Stimulated activated naive CD8-positive, alpha-beta T cell treated with anti-CD3 and anti-CD28 coated beads, Interleukin-15, amount 100 ng/mL, for 72 hours (primary cell): ENCODE measurements around the gene STX12.
"Not testable (repeated sequence)": the region's sequence is repeated elsewhere in the genome, so short reads cannot be mapped to it uniquely, and the experiment has no call there.

Experiments used
- ATAC-seq: fragments of 150-1000 bp; cut with Tn5 transposase; 2 replicates; pipeline ENCODE4 v1.10.0; 2021; ENCODE audit warnings: mild to moderate bottlenecking, moderate library complexity
- DNase-seq, 2 donors: peaks; one replicate each; pipeline ENCODE4 v3.0.0; 2021 to 2022
- H3K27ac Mint-ChIP-seq, 2 donors: one replicate each; pipeline ENCODE4 v1.8.0; 2022; ENCODE audit warnings: mild to moderate bottlenecking in 2 of 2, mixed read lengths in 2 of 2, moderate library complexity in 2 of 2
- H3K27me3 Mint-ChIP-seq: one replicate; pipeline ENCODE4 v1.8.0; 2022; ENCODE audit warnings: mixed read lengths
- H3K4me1 Mint-ChIP-seq: one replicate; pipeline ENCODE4 v1.8.0; 2022; ENCODE audit warnings: mild to moderate bottlenecking, mixed read lengths
- H3K4me3 Mint-ChIP-seq, 2 donors: one replicate each; pipeline ENCODE4 v1.8.0; 2022; ENCODE audit warnings: mild to moderate bottlenecking in 2 of 2, mixed read lengths in 2 of 2, moderate library complexity in 1 of 2
- H3K9me3 Mint-ChIP-seq, 2 donors: one replicate each; pipeline ENCODE4 v1.8.0; 2022; ENCODE audit warnings: mixed read lengths in 2 of 2

Gene STX12

GRCh38 chr1:27868556-27868931 lies 95.5 kb downstream of the STX12 start:
- Mint-ChIP-seq H3K9me3 (no peaks in the 10 kb centered on the region), H3K4me3 (peak overlapping the region; percentile 80 to 87), H3K27ac (peak overlapping the region; percentile 96), H3K4me1 (peaks cover 44% of the 10 kb centered on the region), H3K27me3 (no peaks in the 10 kb centered on the region)
- ATAC-seq = no peak
- no peak for DNase-seq

GRCh38 chr1:27868932-27869718 lies 96.1 kb downstream of the STX12 start:
- H3K27ac Mint-ChIP-seq = peak overlapping the region; percentile 96
- H3K9me3 Mint-ChIP-seq = no peaks in the 10 kb centered on the region
- H3K27me3 Mint-ChIP-seq = no peaks in the 10 kb centered on the region
- peaks cover 45% of the 10 kb centered on the region for H3K4me1 Mint-ChIP-seq
- H3K4me3 Mint-ChIP-seq = peak overlapping the region; percentile 80 to 87
- peak; percentile 49 to 76 for DNase-seq
- ATAC-seq = peak; percentile 85

- Mint-ChIP-seq H3K4me3 (peak overlapping the region; percentile 80 to 87), H3K27me3 (no peaks in the 10 kb centered on the region), H3K9me3 (no peaks in the 10 kb centered on the region), H3K27ac (peak overlapping the region; percentile 96), H3K4me1 (peaks cover 41% of the 10 kb centered on the region)
- no peak for ATAC-seq
- DNase-seq = no peak
These were observed 96.7 kb downstream of the STX12 start for GRCh38 chr1:27869719-27870085.

- peaks cover 49% of the 10 kb centered on the region for H3K4me1 Mint-ChIP-seq
These were observed 98.1 kb downstream of the STX12 start for GRCh38 chr1:27871076-27871475.

GRCh38 chr1:27872059-27872801 lies 99.2 kb downstream of the STX12 start, which contains the start of gene THEMIS2:
Gene THEMIS2 (plus strand): TSS chr1:27872544. CDS start chr1:27872572, 28 bp downstream.
- no peaks in the 10 kb centered on the region for H3K27me3 Mint-ChIP-seq
- H3K27ac Mint-ChIP-seq = peak within 1 kb of the TSS; percentile 74 to 94
- no peaks in the 10 kb centered on the region for H3K9me3 Mint-ChIP-seq
- DNase-seq = peak; percentile 68
- peak within 1 kb of the TSS; percentile 88 to 95 for H3K4me3 Mint-ChIP-seq
- ATAC-seq = peak; percentile 77
- peaks cover 54% of the 10 kb centered on the region for H3K4me1 Mint-ChIP-seq

More at GRCh38 chr1:27871076-27871475, 98.1 kb downstream of the STX12 start:
- H3K9me3 Mint-ChIP-seq, DNase-seq, H3K27me3 Mint-ChIP-seq, H3K4me3 Mint-ChIP-seq, ATAC-seq: not testable (repeated sequence)
- peak overlapping the region in 1 of 2 donors; percentile 25 for H3K27ac Mint-ChIP-seq

GRCh38 chr1:27872802-27873551 lies 100.0 kb downstream of the STX12 start:
- H3K9me3 Mint-ChIP-seq = no peaks in the 10 kb centered on the region
- DNase-seq (peak; percentile 39 to 45), ATAC-seq (peak; percentile 40)
- peaks cover 59% of the 10 kb centered on the region for H3K4me1 Mint-ChIP-seq
- no peaks in the 10 kb centered on the region for H3K27me3 Mint-ChIP-seq
- peak overlapping the region; percentile 88 to 95 for H3K4me3 Mint-ChIP-seq
- H3K27ac Mint-ChIP-seq = peak overlapping the region; percentile 74 to 94

- Mint-ChIP-seq H3K27me3 (no peaks in the 10 kb centered on the region), H3K4me3 (peak overlapping the region; percentile 88 to 95), H3K9me3 (no peaks in the 10 kb centered on the region), H3K4me1 (peaks cover 55% of the 10 kb centered on the region), H3K27ac (peak overlapping the region in 1 of 2 donors; percentile 43)
- ATAC-seq (no peak), DNase-seq (no peak)
These were observed 100.8 kb downstream of the STX12 start for GRCh38 chr1:27873671-27874384.
